Activated T-cell treated with anti-CD3 and anti-CD28 coated beads for 1 hour (primary cell): ENCODE results near the gene AKAP17A.
"Not testable (repeated sequence)": the region's sequence is repeated elsewhere in the genome, so short reads cannot be mapped to it uniquely, and the experiment has no call there.

Source experiments
- DNase-seq: peaks from one replicate; pipeline ENCODE4 v3.0.0-alpha.2; 2020; ENCODE audit warnings: low read depth

AKAP17A gene

GRCh38 chrX:1602299-1602698, 10.9 kb downstream of the AKAP17A start:
- DNase-seq = no peak

- no peak for DNase-seq
These were observed 15.1 kb downstream of the AKAP17A start for GRCh38 chrX:1606496-1606895.

DNA sequence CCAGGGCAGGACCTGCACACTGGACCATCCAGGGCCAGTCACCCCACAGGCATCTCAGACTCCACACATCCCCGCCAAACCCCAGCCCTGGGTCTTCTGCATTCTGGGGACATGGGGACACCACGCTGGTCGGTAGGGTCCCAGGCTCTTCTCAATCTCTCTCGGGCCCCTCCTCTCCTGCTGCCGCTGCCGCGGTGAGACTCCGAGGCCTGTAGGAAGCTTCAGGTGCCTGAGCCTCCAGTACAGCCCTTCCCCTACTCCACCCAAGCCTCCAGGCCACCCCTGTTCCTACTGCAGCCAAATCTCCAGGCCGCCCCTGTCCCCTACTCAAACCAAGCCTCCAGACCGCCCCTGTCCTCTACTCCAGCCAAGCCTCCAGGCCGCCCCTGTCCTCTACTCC, 17.9 kb downstream of the AKAP17A start:
- DNase-seq = no peak

DNA sequence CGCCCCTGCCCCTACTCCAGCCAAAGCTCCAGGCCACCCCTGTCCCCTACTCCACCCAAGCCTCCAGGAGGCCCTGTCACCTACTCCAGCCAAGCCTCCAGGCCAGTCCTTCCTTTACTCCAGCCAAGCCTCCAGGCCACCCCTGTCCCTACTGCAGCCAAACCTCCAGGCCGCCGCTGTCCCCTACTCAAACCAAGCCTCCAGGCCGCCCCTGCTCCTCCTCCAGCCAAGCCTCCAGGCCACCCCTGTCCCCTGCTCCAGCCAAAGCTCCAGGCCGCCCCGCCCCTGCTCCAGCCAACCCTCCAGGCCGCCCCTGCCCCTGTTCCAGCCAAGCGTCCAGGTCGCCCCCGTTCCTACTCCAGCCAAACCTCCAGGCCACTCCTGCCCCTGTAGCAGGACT, 18.4 kb downstream of the AKAP17A start:
- DNase-seq = no peak

- DNase-seq = no peak
These were observed 18.8 kb downstream of the AKAP17A start for GRCh38 chrX:1610166-1610565.

GRCh38 chrX:1610736-1611135, 19.3 kb downstream of the AKAP17A start:
- DNase-seq = no peak

DNA sequence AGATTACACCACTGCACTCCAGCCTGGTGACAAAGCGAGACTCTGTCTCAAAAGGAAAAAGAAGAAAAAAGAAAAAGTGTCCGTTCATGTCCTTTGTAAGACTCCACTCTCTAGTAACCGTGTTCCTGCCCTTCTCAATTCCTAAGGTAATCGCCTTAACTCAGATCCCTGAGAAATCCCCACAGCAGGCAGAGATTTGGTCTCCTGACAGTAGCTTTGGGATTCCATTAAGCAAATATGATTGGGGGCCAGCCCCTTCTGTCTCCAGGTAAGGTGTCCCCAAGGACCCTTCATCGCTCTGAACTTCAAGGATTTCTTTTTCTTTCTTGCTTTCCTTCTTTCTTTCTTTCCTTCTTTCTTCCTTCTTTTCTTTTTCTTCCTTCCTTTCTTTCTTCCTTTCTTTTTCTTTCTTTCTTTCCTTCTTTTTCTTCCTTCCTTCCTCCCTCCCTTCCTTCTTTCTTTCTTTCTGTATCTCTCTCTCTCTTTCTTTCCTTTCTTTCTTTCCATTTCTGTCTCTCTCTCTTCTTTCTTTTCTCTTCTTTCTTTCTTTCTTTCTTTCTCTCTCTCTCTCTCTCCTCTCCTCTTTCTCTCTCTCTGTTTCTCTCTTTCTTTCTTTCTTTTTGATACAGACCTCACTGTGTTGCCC, 21.4 kb downstream of the AKAP17A start:
- no peak for DNase-seq

- DNase-seq = no peak
These were observed 23.5 kb downstream of the AKAP17A start, which contains the start of gene ASMT for GRCh38 chrX:1614927-1615326. TSS of gene ASMT (plus strand) at chrX:1615059. CDS start at chrX:1615200, 141 bp downstream.

- DNase-seq = no peak
These were observed 27.3 kb downstream of the AKAP17A start for GRCh38 chrX:1618689-1619088.

- DNase-seq = no peak
These were observed 32.3 kb downstream of the AKAP17A start for GRCh38 chrX:1623691-1624090.

DNA sequence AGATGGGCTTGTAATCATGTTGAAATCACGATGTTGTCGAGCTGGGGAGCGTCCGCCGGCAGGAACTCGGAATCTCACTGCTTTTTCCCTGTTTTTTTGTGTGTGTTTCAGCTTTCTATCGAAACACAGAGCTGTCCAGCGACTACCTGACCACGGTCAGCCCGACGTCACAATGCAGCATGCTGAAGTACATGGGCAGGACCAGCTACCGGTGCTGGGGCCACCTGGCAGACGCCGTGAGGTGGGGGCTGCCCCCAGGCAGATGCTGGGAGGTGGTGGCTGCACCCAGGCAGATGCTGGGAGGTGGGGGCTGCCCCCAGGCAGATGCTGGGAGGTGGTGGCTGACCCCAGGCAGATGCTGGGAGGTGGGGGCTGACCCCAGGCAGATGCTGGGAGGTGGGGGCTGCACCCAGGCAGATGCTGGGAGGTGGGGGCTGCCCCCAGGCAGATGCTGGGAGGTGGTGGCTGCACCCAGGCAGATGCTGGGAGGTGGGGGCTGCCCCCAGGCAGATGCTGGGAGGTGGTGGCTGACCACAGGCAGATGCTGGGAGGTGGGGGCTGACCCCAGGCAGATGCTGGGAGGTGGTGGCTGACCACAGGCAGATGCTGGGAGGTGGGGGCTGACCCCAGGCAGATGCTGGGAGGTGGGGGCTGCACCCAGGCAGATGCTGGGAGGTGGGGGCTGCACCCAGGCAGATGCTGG, 32.9 kb downstream of the AKAP17A start:
- DNase-seq = not testable (repeated sequence)

DNA sequence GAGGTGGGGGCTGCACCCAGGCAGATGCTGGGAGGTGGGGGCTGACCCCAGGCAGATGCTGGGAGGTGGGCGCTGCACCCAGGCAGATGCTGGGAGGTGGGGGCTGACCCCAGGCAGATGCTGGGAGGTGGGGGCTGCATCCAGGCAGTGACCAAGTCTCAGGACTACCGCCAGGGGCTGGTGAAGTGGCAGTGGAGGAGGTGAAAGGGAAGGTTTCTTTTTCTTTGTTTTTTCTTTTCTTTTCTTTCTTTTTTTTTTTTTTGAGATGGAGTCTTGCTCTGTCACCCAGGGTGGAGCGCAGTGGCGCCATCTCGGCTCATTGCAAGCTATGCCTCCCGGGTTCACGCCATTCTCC, 33.4 kb downstream of the AKAP17A start:
- not testable (repeated sequence) for DNase-seq

GRCh38 chrX:1629244-1629643, 37.8 kb downstream of the AKAP17A start:
- DNase-seq = no peak

GRCh38 chrX:1646009-1646408, 54.6 kb downstream of the AKAP17A start:
- DNase-seq = no peak

GRCh38 chrX:1649621-1650020, 58.2 kb downstream of the AKAP17A start:
- no peak for DNase-seq
